H1 (cell line): Measurements from ENCODE around the gene NBPF1. TPM values are rescaled to one million over a fixed set of nuclear protein-coding genes. Genes with fewer than 3 reads are reported as not detected.

Source experiments
- CTBP2 ChIP-seq: IDR thresholded peaks from 2 replicates; pipeline ENCODE4 v1.7.0; 2011; ENCODE audit warnings: borderline replicate concordance, mild to moderate bottlenecking, moderate library complexity, mixed read lengths, low read length; ENCODE audit not compliant: insufficient read depth, insufficient read length
- EZH2 ChIP-seq: fragments of 200-600 bp; sonication (generic); IDR thresholded peaks from 2 replicates; pipeline ENCODE4 v1.7.1; 2012; ENCODE audit warnings: low read depth, mild to moderate bottlenecking, moderate library complexity, low read length, inconsistent platforms; ENCODE audit not compliant: severe bottlenecking
- HDAC6 ChIP-seq: IDR thresholded peaks from one replicate; pipeline ENCODE4 v1.7.1; 2012; ENCODE audit warnings: low read depth, mild to moderate bottlenecking, inconsistent platforms, low read length, moderate library complexity
- polyA plus RNA-seq, 7 experiments: library from polyadenylated mRNA; depleted of rRNA in 3 of 7; stranded (reverse) in 5 of 7; unstranded in 2 of 7; fragments of >200 nt in 5 of 7; fragments of 200-250 nt in 2 of 7; gene quantifications; 1 replicate in 5 of 7; 2 replicates in 1 of 7; 4 replicates in 1 of 7; pipeline versions ENCODE4 v1.2.1 to v1.2.3, GENCODE V29; 2011 to 2013; ENCODE audit warnings: missing spikeins in 2 of 7, mixed read lengths in 2 of 7
- total RNA-seq: library from RNA; stranded (reverse); fragmentation: NEBNext Ultra II Directional; extraction: Animal tissue kit (Norgen Biotek cat#: 25700); gene quantifications from 2 replicates; pipeline ENCODE4 v1.2.1, GENCODE V29; 2021
- TF ChIP-seq, protein P1 (sequence below): fragments of 300-600 bp; sonication (generic); IDR thresholded peaks from 2 replicates; pipeline ENCODE4 v1.7.1; 2012; ENCODE audit warnings: low read length, moderate library complexity, mild to moderate bottlenecking, inconsistent platforms; ENCODE audit not compliant: insufficient replicate concordance
- TF ChIP-seq, protein P2 (sequence below): IDR thresholded peaks from 2 replicates; pipeline ENCODE4 v1.6.1; 2012; ENCODE audit warnings: low read length, inconsistent platforms

Gene NBPF1
- total and polyA plus RNA-seq, 2 of the 8 experiments (the other 6 are each of a cell fraction or from before 2014, with no cell fraction given), result 9.6 to 19.3 TPM

DNA sequence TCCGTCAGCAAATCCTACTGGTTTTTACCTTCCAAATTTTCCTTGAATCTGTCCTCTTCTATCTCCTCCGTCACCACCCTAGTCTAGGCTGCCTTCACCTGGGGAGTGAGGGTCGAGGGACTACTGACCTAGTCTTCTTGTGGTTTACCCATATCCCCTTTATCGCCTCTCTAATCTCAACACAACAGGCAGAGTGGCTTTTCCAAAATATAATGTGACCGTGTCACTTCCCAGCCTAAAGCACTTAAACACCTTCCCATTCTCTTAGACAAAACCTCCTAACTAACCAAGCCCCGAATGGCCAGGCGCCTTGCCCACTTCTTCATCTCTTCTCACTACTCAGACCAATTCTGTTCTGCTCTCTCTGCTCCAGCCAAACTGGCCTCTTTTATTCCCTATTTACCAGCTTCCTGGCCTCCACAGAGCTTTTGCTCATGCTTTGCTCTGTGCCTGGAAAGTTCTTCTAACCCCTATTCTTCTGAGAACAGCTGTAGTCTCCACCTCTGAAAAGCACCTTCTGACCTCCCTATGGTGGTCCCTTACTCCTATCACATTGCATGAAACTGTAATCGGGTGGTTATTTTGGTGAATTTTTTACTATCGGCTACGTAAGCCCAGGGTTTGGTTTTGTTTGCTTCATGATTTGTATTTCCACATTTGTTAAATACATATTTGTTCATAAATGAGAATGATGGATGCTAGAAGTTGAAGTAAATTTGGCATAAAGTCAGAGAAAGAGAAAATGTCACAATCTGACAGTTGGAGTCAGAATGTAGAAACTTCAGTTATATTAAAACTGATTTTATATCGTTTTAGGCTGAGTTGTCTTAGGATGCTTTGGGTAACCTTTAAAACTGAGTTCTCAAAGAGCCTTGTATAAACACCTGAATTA lies 1.2 kb upstream of the NBPF1 start (continued):
- TF ChIP-seq, protein P1, sequence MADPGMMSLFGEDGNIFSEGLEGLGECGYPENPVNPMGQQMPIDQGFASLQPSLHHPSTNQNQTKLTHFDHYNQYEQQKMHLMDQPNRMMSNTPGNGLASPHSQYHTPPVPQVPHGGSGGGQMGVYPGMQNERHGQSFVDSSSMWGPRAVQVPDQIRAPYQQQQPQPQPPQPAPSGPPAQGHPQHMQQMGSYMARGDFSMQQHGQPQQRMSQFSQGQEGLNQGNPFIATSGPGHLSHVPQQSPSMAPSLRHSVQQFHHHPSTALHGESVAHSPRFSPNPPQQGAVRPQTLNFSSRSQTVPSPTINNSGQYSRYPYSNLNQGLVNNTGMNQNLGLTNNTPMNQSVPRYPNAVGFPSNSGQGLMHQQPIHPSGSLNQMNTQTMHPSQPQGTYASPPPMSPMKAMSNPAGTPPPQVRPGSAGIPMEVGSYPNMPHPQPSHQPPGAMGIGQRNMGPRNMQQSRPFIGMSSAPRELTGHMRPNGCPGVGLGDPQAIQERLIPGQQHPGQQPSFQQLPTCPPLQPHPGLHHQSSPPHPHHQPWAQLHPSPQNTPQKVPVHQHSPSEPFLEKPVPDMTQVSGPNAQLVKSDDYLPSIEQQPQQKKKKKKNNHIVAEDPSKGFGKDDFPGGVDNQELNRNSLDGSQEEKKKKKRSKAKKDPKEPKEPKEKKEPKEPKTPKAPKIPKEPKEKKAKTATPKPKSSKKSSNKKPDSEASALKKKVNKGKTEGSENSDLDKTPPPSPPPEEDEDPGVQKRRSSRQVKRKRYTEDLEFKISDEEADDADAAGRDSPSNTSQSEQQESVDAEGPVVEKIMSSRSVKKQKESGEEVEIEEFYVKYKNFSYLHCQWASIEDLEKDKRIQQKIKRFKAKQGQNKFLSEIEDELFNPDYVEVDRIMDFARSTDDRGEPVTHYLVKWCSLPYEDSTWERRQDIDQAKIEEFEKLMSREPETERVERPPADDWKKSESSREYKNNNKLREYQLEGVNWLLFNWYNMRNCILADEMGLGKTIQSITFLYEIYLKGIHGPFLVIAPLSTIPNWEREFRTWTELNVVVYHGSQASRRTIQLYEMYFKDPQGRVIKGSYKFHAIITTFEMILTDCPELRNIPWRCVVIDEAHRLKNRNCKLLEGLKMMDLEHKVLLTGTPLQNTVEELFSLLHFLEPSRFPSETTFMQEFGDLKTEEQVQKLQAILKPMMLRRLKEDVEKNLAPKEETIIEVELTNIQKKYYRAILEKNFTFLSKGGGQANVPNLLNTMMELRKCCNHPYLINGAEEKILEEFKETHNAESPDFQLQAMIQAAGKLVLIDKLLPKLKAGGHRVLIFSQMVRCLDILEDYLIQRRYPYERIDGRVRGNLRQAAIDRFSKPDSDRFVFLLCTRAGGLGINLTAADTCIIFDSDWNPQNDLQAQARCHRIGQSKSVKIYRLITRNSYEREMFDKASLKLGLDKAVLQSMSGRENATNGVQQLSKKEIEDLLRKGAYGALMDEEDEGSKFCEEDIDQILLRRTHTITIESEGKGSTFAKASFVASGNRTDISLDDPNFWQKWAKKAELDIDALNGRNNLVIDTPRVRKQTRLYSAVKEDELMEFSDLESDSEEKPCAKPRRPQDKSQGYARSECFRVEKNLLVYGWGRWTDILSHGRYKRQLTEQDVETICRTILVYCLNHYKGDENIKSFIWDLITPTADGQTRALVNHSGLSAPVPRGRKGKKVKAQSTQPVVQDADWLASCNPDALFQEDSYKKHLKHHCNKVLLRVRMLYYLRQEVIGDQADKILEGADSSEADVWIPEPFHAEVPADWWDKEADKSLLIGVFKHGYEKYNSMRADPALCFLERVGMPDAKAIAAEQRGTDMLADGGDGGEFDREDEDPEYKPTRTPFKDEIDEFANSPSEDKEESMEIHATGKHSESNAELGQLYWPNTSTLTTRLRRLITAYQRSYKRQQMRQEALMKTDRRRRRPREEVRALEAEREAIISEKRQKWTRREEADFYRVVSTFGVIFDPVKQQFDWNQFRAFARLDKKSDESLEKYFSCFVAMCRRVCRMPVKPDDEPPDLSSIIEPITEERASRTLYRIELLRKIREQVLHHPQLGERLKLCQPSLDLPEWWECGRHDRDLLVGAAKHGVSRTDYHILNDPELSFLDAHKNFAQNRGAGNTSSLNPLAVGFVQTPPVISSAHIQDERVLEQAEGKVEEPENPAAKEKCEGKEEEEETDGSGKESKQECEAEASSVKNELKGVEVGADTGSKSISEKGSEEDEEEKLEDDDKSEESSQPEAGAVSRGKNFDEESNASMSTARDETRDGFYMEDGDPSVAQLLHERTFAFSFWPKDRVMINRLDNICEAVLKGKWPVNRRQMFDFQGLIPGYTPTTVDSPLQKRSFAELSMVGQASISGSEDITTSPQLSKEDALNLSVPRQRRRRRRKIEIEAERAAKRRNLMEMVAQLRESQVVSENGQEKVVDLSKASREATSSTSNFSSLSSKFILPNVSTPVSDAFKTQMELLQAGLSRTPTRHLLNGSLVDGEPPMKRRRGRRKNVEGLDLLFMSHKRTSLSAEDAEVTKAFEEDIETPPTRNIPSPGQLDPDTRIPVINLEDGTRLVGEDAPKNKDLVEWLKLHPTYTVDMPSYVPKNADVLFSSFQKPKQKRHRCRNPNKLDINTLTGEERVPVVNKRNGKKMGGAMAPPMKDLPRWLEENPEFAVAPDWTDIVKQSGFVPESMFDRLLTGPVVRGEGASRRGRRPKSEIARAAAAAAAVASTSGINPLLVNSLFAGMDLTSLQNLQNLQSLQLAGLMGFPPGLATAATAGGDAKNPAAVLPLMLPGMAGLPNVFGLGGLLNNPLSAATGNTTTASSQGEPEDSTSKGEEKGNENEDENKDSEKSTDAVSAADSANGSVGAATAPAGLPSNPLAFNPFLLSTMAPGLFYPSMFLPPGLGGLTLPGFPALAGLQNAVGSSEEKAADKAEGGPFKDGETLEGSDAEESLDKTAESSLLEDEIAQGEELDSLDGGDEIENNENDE, result no peak
- TF ChIP-seq HDAC6, result no peak
- no peak for TF ChIP-seq CTBP2
- TF ChIP-seq EZH2, result peak; percentile 62
- TF ChIP-seq, protein P2, sequence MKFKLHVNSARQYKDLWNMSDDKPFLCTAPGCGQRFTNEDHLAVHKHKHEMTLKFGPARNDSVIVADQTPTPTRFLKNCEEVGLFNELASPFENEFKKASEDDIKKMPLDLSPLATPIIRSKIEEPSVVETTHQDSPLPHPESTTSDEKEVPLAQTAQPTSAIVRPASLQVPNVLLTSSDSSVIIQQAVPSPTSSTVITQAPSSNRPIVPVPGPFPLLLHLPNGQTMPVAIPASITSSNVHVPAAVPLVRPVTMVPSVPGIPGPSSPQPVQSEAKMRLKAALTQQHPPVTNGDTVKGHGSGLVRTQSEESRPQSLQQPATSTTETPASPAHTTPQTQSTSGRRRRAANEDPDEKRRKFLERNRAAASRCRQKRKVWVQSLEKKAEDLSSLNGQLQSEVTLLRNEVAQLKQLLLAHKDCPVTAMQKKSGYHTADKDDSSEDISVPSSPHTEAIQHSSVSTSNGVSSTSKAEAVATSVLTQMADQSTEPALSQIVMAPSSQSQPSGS, result no peak
